Measurements from ENCODE around the gene NCK2.

The NCK2 gene

GRCh38 chr2:105782123-105782522, 37.4 kb downstream of the NCK2 start:
- DNase-seq (ENCODE audit: insufficient read length, low spot score) (no peak), FAIRE-seq (no peak)
- TF ChIP-seq POLR2A (IDR thresholded peaks at IDR 0.05; ENCODE audit: low read depth, low read length), result no peak

GRCh38 chr2:105782646-105783045, 37.9 kb downstream of the NCK2 start:
- FAIRE-seq (no peak), DNase-seq (ENCODE audit: insufficient read length, low spot score) (no peak)
- no peak for TF ChIP-seq POLR2A (IDR thresholded peaks at IDR 0.05; ENCODE audit: low read depth, low read length)

- TF ChIP-seq POLR2A (IDR thresholded peaks at IDR 0.05; ENCODE audit: low read depth, low read length), result no peak
- FAIRE-seq (no peak), DNase-seq (ENCODE audit: insufficient read length, low spot score) (no peak)
Measured at GRCh38 chr2:105783151-105783738, 38.5 kb downstream of the NCK2 start.

- no peak for FAIRE-seq
- no peak for TF ChIP-seq POLR2A (IDR thresholded peaks at IDR 0.05; ENCODE audit: low read depth, low read length)
- DNase-seq (ENCODE audit: insufficient read length, low spot score), result no peak
Measured at GRCh38 chr2:105783972-105784371, 39.3 kb downstream of the NCK2 start.

- FAIRE-seq (no peak), DNase-seq (ENCODE audit: insufficient read length, low spot score) (no peak)
- TF ChIP-seq POLR2A (IDR thresholded peaks at IDR 0.05; ENCODE audit: low read depth, low read length), result no peak
Measured at GRCh38 chr2:105784589-105784988, 39.9 kb downstream of the NCK2 start.

- no peak for TF ChIP-seq POLR2A (IDR thresholded peaks at IDR 0.05; ENCODE audit: low read depth, low read length)
- FAIRE-seq, result no peak
- DNase-seq (ENCODE audit: insufficient read length, low spot score), result no peak
Measured at GRCh38 chr2:105785095-105785847, 40.6 kb downstream of the NCK2 start.

GRCh38 chr2:105786231-105787230, 41.8 kb downstream of the NCK2 start:
- TF ChIP-seq POLR2A (IDR thresholded peaks at IDR 0.05; ENCODE audit: low read depth, low read length), result no peak
- FAIRE-seq (no peak), DNase-seq (ENCODE audit: insufficient read length, low spot score) (no peak)

- TF ChIP-seq POLR2A (IDR thresholded peaks at IDR 0.05; ENCODE audit: low read depth, low read length), result no peak
- no peak for FAIRE-seq
- no peak for DNase-seq (ENCODE audit: insufficient read length, low spot score)
Measured at GRCh38 chr2:105787376-105788318, 42.9 kb downstream of the NCK2 start.

- FAIRE-seq (no peak), DNase-seq (ENCODE audit: insufficient read length, low spot score) (no peak)
- no peak for TF ChIP-seq POLR2A (IDR thresholded peaks at IDR 0.05; ENCODE audit: low read depth, low read length)
Measured at GRCh38 chr2:105788670-105789290, 44.1 kb downstream of the NCK2 start.

GRCh38 chr2:105789745-105790460, 45.2 kb downstream of the NCK2 start:
- TF ChIP-seq POLR2A (IDR thresholded peaks at IDR 0.05; ENCODE audit: low read depth, low read length), result no peak
- FAIRE-seq, result peak; percentile 92
- peak; percentile 82 for DNase-seq (ENCODE audit: insufficient read length, low spot score)

- no peak for FAIRE-seq
- DNase-seq (ENCODE audit: insufficient read length, low spot score), result no peak
- TF ChIP-seq POLR2A (IDR thresholded peaks at IDR 0.05; ENCODE audit: low read depth, low read length), result no peak
Measured at GRCh38 chr2:105790461-105791149, 45.9 kb downstream of the NCK2 start.

GRCh38 chr2:105791229-105791628, 46.5 kb downstream of the NCK2 start:
- DNase-seq (ENCODE audit: insufficient read length, low spot score), result no peak
- no peak for TF ChIP-seq POLR2A (IDR thresholded peaks at IDR 0.05; ENCODE audit: low read depth, low read length)
- no peak for FAIRE-seq

Data from H54 (cell line).